Liver (tissue), 3 donors: Measurements from ENCODE around the gene CHRNA4.

Source experiments
- GABPA ChIP-seq, 2 donors: IDR thresholded peaks in 1 of 2; conservative IDR thresholded peaks in 1 of 2; 2 replicates each; pipeline ENCODE4 v1.6.1; 2016; ENCODE audit warnings: antibody characterized with exemption in 2 of 2, mild to moderate bottlenecking in 1 of 2, moderate library complexity in 1 of 2
- JUND ChIP-seq, 2 donors: IDR thresholded peaks; 2 replicates each; pipeline ENCODE4 v1.6.1; 2016; ENCODE audit warnings: antibody characterized with exemption in 2 of 2
- RXRA ChIP-seq, 2 donors: IDR thresholded peaks; 2 replicates each; pipeline ENCODE4 v1.6.1; 2017 to 2018; ENCODE audit warnings: antibody characterized with exemption in 2 of 2, mild to moderate bottlenecking in 1 of 2
- SP1 ChIP-seq: IDR thresholded peaks from 2 replicates; pipeline ENCODE4 v1.6.1; 2018; ENCODE audit warnings: antibody characterized with exemption, mild to moderate bottlenecking
- TAF1 ChIP-seq: conservative IDR thresholded peaks from 2 replicates; pipeline ENCODE4 v1.6.1; 2016; ENCODE audit warnings: antibody characterized with exemption, mild to moderate bottlenecking
- YY1 ChIP-seq: IDR thresholded peaks from 2 replicates; pipeline ENCODE4 v1.6.1; 2016; ENCODE audit warnings: antibody characterized with exemption, mild to moderate bottlenecking
- TF ChIP-seq, protein P1 (sequence below): fragments of 150-350 bp; IDR thresholded peaks from 2 replicates; pipeline ENCODE4 v1.5.1; 2017; ENCODE audit warnings: improper control_type of control experiment, low read depth, low read length; ENCODE audit not compliant: missing input control
- TF ChIP-seq, protein P2 (sequence below): IDR thresholded peaks from 2 replicates; pipeline ENCODE4 v1.6.1; 2016; ENCODE audit warnings: antibody characterized with exemption
- TF ChIP-seq, protein P3 (sequence below): IDR thresholded peaks from 2 replicates; pipeline ENCODE4 v1.6.1; 2016; ENCODE audit warnings: antibody characterized with exemption
- donor health status: healthy.
- donor health status: healthy.

DNA sequence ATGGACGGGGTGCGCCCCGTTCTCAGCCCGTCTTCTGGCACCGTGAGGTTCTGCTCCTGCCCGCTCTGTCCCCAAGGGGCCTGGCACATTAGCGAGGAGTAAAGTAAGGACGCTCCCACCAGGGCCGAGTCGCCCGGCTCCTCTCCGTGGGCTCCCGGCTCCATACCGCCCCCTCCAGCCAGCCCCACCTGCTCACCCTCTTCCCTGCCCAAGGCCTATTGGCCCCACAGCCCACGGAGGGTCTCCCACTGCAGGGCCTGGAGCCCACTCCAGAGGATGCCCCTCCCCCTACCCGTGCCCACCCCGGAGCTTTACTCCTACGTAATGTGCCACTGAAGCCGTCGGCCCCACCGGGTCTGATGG, 47.5 kb upstream of the CHRNA4 start:
- TF ChIP-seq, protein P1, sequence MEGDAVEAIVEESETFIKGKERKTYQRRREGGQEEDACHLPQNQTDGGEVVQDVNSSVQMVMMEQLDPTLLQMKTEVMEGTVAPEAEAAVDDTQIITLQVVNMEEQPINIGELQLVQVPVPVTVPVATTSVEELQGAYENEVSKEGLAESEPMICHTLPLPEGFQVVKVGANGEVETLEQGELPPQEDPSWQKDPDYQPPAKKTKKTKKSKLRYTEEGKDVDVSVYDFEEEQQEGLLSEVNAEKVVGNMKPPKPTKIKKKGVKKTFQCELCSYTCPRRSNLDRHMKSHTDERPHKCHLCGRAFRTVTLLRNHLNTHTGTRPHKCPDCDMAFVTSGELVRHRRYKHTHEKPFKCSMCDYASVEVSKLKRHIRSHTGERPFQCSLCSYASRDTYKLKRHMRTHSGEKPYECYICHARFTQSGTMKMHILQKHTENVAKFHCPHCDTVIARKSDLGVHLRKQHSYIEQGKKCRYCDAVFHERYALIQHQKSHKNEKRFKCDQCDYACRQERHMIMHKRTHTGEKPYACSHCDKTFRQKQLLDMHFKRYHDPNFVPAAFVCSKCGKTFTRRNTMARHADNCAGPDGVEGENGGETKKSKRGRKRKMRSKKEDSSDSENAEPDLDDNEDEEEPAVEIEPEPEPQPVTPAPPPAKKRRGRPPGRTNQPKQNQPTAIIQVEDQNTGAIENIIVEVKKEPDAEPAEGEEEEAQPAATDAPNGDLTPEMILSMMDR = no peak
- TF ChIP-seq YY1 (no peak), JUND (IDR thresholded peaks at IDR 0.05) (no peak), SP1 (no peak), TAF1 (no peak), RXRA (IDR thresholded peaks at IDR 0.05) (no peak), GABPA (IDR thresholded peaks at IDR 0.05 in 1 of 2, conservative IDR thresholded peaks at IDR 0.05 in 1 of 2) (no peak)
- TF ChIP-seq, protein P2, sequence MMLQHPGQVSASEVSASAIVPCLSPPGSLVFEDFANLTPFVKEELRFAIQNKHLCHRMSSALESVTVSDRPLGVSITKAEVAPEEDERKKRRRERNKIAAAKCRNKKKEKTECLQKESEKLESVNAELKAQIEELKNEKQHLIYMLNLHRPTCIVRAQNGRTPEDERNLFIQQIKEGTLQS = no peak
- TF ChIP-seq, protein P3, sequence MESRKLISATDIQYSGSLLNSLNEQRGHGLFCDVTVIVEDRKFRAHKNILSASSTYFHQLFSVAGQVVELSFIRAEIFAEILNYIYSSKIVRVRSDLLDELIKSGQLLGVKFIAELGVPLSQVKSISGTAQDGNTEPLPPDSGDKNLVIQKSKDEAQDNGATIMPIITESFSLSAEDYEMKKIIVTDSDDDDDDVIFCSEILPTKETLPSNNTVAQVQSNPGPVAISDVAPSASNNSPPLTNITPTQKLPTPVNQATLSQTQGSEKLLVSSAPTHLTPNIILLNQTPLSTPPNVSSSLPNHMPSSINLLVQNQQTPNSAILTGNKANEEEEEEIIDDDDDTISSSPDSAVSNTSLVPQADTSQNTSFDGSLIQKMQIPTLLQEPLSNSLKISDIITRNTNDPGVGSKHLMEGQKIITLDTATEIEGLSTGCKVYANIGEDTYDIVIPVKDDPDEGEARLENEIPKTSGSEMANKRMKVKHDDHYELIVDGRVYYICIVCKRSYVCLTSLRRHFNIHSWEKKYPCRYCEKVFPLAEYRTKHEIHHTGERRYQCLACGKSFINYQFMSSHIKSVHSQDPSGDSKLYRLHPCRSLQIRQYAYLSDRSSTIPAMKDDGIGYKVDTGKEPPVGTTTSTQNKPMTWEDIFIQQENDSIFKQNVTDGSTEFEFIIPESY = no peak
